ENCODE measurements around the gene PAX5.

PAX5 gene

GRCh38 chr9:36812556-36812955, 221.5 kb downstream of the PAX5 start:
- H3K27ac ChIP-seq (ENCODE audit: low read depth, low read length) = no peak overlapping the region
- H3K4me1 ChIP-seq (ENCODE audit: control insufficient read depth, low read length) = peaks cover 4% of the 10 kb centered on the region; the same call in 1 of the 2 replicates
- H3K9me3 ChIP-seq (ENCODE audit: control insufficient read depth, insufficient read depth, low read length) = no peaks in the 10 kb centered on the region
- H3F3A ChIP-seq (ENCODE audit: control insufficient read depth, insufficient read depth) = no peaks in the 10 kb centered on the region
- H3K79me2 ChIP-seq (ENCODE audit: control insufficient read depth, low read length) = no peaks in the 10 kb centered on the region
- H4K20me1 ChIP-seq (ENCODE audit: control insufficient read depth, insufficient read depth, low read depth, low read length) = no peaks in the 10 kb centered on the region
- H3K4me3 ChIP-seq (ENCODE audit: low read length) = no peak overlapping the region
- H3K9me2 ChIP-seq (replicated peaks; ENCODE audit: control insufficient read depth, low read length) = no peaks in the 10 kb centered on the region
- H3K27me3 ChIP-seq (ENCODE audit: control insufficient read depth, low read length) = peaks cover 21% of the 10 kb centered on the region
- H3K4me2 ChIP-seq (ENCODE audit: low read length) = no peak overlapping the region
- no peak for TF ChIP-seq EZH2phosphoT487 (IDR thresholded peaks at IDR 0.05; ENCODE audit: borderline replicate concordance, low read length)
- TF ChIP-seq CTCF (IDR thresholded peaks at IDR 0.05; ENCODE audit: low read depth, low read length, poor library complexity, severe bottlenecking) = no peak
- no peaks in the 10 kb centered on the region for H3K36me3 ChIP-seq (ENCODE audit: control insufficient read depth, low read length)

- TF ChIP-seq EZH2phosphoT487 (IDR thresholded peaks at IDR 0.05; ENCODE audit: borderline replicate concordance, low read length) (no peak), CTCF (IDR thresholded peaks at IDR 0.05; ENCODE audit: low read depth, low read length, poor library complexity, severe bottlenecking) (no peak)
- Histone ChIP-seq H4K20me1 (ENCODE audit: control insufficient read depth, insufficient read depth, low read depth, low read length) (no peaks in the 10 kb centered on the region), H3K79me2 (ENCODE audit: control insufficient read depth, low read length) (no peaks in the 10 kb centered on the region), H3K27me3 (ENCODE audit: control insufficient read depth, low read length) (peaks cover 21% of the 10 kb centered on the region), H3F3A (ENCODE audit: control insufficient read depth, insufficient read depth) (no peaks in the 10 kb centered on the region), H3K9me3 (ENCODE audit: control insufficient read depth, insufficient read depth, low read length) (no peaks in the 10 kb centered on the region), H3K27ac (ENCODE audit: low read depth, low read length) (no peak overlapping the region), H3K36me3 (ENCODE audit: control insufficient read depth, low read length) (no peaks in the 10 kb centered on the region), H3K4me3 (ENCODE audit: low read length) (no peak overlapping the region), H3K4me2 (ENCODE audit: low read length) (no peak overlapping the region), H3K9me2 (replicated peaks; ENCODE audit: control insufficient read depth, low read length) (no peaks in the 10 kb centered on the region), H3K4me1 (ENCODE audit: control insufficient read depth, low read length) (peaks cover 4% of the 10 kb centered on the region; the same call in 1 of the 2 replicates)
These were observed 225.8 kb downstream of the PAX5 start for GRCh38 chr9:36808251-36808650.

DNA sequence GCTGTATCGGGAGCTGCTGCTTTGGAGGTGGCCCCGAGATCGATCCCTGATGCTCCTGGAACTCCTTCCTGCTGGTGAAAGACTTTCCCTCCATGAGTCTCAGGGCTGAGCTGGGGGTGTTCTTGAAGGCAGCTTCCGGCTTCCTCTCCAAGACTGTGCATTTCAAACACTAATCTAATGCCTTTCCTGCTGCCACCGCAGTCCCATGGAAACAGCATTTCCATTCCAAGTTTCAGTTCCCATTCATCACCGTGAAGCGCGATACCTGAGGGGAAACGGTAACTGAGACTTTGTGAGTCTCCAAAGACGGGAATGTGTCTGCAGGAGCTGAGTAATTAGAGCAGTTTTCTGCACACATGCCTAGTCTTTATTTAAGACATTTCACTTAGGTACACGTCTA, 230.1 kb downstream of the PAX5 start:
- TF ChIP-seq EZH2phosphoT487 (IDR thresholded peaks at IDR 0.05; ENCODE audit: borderline replicate concordance, low read length) = no peak
- Histone ChIP-seq H3K9me2 (replicated peaks; ENCODE audit: control insufficient read depth, low read length) (no peaks in the 10 kb centered on the region), H3K79me2 (ENCODE audit: control insufficient read depth, low read length) (no peaks in the 10 kb centered on the region), H3K4me2 (ENCODE audit: low read length) (no peak overlapping the region), H3K27ac (ENCODE audit: low read depth, low read length) (no peak overlapping the region), H3F3A (ENCODE audit: control insufficient read depth, insufficient read depth) (no peaks in the 10 kb centered on the region), H3K36me3 (ENCODE audit: control insufficient read depth, low read length) (no peaks in the 10 kb centered on the region), H3K4me3 (ENCODE audit: low read length) (no peak overlapping the region), H4K20me1 (ENCODE audit: control insufficient read depth, insufficient read depth, low read depth, low read length) (no peaks in the 10 kb centered on the region), H3K4me1 (ENCODE audit: control insufficient read depth, low read length) (peaks cover 4% of the 10 kb centered on the region; the same call in 1 of the 2 replicates), H3K27me3 (ENCODE audit: control insufficient read depth, low read length) (peaks cover 8% of the 10 kb centered on the region; the same call in 1 of the 2 replicates), H3K9me3 (ENCODE audit: control insufficient read depth, insufficient read depth, low read length) (no peaks in the 10 kb centered on the region)

- Histone ChIP-seq H3K27ac (ENCODE audit: low read depth, low read length) (no peak overlapping the region), H3F3A (ENCODE audit: control insufficient read depth, insufficient read depth) (no peaks in the 10 kb centered on the region), H3K4me2 (ENCODE audit: low read length) (no peak overlapping the region), H3K27me3 (ENCODE audit: control insufficient read depth, low read length) (peaks cover 8% of the 10 kb centered on the region; the same call in 1 of the 2 replicates), H3K79me2 (ENCODE audit: control insufficient read depth, low read length) (no peaks in the 10 kb centered on the region), H3K36me3 (ENCODE audit: control insufficient read depth, low read length) (no peaks in the 10 kb centered on the region), H4K20me1 (ENCODE audit: control insufficient read depth, insufficient read depth, low read depth, low read length) (no peaks in the 10 kb centered on the region), H3K4me1 (ENCODE audit: control insufficient read depth, low read length) (no peaks in the 10 kb centered on the region), H3K9me3 (ENCODE audit: control insufficient read depth, insufficient read depth, low read length) (no peaks in the 10 kb centered on the region), H3K4me3 (ENCODE audit: low read length) (no peak overlapping the region), H3K9me2 (replicated peaks; ENCODE audit: control insufficient read depth, low read length) (no peaks in the 10 kb centered on the region)
- TF ChIP-seq CTCF (IDR thresholded peaks at IDR 0.05; ENCODE audit: low read depth, low read length, poor library complexity, severe bottlenecking) (no peak), EZH2phosphoT487 (IDR thresholded peaks at IDR 0.05; ENCODE audit: borderline replicate concordance, low read length) (no peak)
These were observed 231.7 kb downstream of the PAX5 start for GRCh38 chr9:36802201-36802920.

All from DOHH2 (cell line).